ENCODE data around the gene SIRT3. TPM values are rescaled to one million over a fixed set of nuclear protein-coding genes. Genes with fewer than 3 reads are reported as not detected.
"Not testable (repeated sequence)": the region's sequence is repeated elsewhere in the genome, so short reads cannot be mapped to it uniquely, and the experiment has no call there.

Gene SIRT3
- total RNA-seq, 1 donor from 2014 or later: 33.2 TPM

DNA sequence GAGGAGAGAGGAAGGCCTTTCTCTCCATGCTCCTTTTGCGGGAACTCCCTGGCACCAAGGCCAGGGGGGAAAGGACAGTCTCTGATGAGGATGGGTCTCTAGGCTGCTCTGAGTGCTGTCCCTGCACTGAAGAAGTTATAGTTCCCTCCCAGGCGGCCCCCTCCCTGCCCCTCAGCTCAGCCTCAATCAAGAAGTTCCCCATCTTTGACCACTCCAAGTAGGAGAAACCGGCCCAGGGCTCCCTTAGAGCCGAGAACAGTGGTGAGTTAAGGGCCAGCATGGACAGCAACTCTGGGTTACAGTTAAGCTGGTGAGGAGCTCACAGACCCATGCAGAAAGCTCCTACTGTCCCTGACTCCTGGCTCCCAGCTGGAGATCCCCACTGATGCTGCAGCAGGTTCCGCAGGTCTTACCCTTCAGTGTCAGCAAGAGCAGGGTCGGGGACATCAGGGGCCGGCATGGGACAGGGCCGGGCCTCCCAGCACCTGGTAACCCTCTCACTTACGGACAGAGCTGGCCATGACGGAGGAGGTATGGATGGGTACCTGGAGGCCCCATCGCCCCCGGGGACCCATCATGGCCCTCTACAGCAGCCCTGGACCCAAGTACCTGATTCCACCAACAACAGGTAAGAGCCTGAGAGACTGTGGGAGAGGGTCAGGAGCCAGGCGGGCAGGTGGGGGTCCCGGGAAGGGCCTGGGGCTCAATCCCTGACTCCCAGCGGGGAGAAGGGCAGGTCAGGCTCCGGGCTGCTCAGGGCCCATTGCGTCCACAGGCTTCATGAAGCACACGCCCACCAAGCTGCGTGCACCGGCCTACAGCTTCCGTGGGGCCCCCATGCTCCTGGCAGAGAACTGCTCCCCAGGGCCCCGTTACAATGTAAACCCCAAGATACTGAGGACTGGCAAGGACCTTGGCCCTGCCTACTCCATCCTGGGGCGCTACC lies 39.1 kb downstream of the SIRT3 start:
- Mint-ChIP-seq H3K4me3 (no peak overlapping the region), H3K27me3 (ENCODE audit: low read depth) (peaks cover 2% of the 10 kb centered on the region), H3K4me1 (peaks cover 1% of the 10 kb centered on the region), H3K9me3 (no peaks in the 10 kb centered on the region), H3K27ac (no peak overlapping the region), H3K36me3 (no peaks in the 10 kb centered on the region)
- TF ChIP-seq, protein P1, sequence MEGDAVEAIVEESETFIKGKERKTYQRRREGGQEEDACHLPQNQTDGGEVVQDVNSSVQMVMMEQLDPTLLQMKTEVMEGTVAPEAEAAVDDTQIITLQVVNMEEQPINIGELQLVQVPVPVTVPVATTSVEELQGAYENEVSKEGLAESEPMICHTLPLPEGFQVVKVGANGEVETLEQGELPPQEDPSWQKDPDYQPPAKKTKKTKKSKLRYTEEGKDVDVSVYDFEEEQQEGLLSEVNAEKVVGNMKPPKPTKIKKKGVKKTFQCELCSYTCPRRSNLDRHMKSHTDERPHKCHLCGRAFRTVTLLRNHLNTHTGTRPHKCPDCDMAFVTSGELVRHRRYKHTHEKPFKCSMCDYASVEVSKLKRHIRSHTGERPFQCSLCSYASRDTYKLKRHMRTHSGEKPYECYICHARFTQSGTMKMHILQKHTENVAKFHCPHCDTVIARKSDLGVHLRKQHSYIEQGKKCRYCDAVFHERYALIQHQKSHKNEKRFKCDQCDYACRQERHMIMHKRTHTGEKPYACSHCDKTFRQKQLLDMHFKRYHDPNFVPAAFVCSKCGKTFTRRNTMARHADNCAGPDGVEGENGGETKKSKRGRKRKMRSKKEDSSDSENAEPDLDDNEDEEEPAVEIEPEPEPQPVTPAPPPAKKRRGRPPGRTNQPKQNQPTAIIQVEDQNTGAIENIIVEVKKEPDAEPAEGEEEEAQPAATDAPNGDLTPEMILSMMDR (IDR thresholded peaks at IDR 0.05; ENCODE audit: unreplicated experiment): no peak
- no peak for DNase-seq (ENCODE audit: low spot score in 2 of 2, unreplicated experiment in 2 of 2)

DNA sequence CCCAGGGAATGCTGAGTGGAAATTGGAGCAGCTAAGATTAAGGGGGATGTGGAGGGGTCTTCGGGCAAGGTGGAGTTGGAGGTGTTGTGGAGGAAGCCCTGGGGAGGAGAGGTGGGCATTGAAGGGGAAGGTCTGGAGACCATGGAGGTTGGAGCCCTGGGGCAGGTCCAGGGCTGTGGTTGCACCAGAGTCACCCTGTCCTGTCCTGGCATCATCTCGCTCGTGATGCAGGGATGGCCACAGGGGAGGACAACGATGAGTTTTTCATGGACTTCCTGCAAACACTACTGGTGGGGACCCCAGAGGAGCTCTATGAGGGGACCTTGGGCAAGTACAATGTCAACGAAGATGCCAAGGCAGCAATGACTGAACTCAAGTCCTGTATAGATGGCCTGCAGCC lies 42.7 kb downstream of the SIRT3 start:
- not testable (repeated sequence) for H3K27me3 Mint-ChIP-seq (ENCODE audit: low read depth); H3K36me3 Mint-ChIP-seq; H3K27ac Mint-ChIP-seq; H3K9me3 Mint-ChIP-seq; H3K4me3 Mint-ChIP-seq; H3K4me1 Mint-ChIP-seq
- peak in 1 of 2 experiments; percentile 34 for DNase-seq (ENCODE audit: low spot score in 2 of 2, unreplicated experiment in 2 of 2)

DNA sequence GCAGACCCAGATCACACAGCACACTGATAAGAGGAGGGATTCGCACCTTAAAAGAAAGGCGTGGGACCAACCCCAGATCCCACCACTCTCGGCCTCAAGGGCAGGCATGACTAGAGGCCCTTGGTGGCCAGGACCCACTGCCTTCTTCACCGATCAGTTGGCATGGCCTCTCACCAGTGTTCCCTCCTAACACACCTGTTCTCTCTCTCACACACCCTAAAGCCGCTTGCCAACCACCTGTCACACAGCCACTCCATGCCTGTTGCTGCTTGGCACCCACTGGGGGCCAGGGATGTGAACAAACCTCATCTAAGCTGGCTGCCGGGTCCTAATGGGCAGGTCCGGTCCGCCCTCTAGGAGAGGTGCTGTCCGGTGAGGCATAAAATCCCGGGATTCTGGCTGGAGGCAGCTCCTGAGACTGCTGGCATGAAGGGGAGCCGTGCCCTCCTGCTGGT lies 43.4 kb downstream of the SIRT3 start, which contains the start of gene SCGB1C1:
TSS of gene SCGB1C1 (plus strand) at position 405 of the 455 bp plus-strand sequence. CDS start at position 427, 22 bp downstream.
- not testable (repeated sequence) for H3K27ac Mint-ChIP-seq; DNase-seq (ENCODE audit: low spot score in 2 of 2, unreplicated experiment in 2 of 2); H3K4me1 Mint-ChIP-seq; H3K27me3 Mint-ChIP-seq (ENCODE audit: low read depth); H3K36me3 Mint-ChIP-seq; H3K4me3 Mint-ChIP-seq; H3K9me3 Mint-ChIP-seq

DNA sequence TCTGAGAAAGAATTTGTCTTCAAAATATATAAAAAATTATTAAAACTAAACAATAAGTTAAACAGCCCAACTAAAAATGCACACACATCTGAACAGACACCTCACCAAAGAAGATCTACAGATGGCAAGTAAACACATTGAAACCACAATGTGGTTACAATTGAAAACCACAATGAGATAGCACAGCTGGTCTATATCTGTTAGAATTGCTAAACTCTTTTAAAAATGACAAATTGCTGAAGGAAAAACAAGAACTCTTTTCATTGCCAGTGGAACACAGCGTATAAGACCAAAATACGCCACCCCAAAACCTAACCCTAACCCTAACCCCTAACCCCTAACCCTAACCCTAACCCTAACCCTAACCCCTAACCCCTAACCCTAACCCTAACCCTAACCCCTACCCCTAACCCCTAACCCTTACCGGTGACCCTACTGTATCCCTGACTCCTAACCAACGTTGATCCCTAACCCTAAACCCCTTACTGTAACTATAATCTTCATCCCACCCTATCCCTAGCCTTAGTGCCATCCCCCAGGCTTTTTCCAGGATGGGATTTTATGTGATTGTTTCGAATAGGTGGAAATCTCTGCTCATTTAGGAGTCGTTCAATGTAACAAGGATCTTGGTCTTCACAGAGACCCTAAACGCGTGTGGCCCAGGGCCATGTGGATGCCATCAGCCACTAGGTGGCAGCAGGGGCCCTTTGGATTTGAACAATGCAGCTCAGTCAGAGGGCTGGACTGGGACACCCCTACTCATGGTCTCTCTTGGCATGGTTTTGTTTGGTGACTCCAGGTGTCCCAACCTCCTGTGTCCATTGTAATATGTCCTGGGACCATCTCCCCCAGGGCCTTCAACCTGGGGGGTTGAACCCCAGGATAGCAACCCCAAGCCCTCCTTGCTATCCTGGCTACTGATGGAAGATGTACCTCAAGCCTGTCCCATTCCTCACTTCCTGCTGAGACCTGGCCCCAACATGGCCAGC lies 44.4 kb downstream of the SIRT3 start:
- H3K27ac Mint-ChIP-seq; H3K4me3 Mint-ChIP-seq; H3K27me3 Mint-ChIP-seq (ENCODE audit: low read depth); H3K36me3 Mint-ChIP-seq; H3K4me1 Mint-ChIP-seq; H3K9me3 Mint-ChIP-seq: not testable (repeated sequence)
- DNase-seq (ENCODE audit: low spot score in 2 of 2, unreplicated experiment in 2 of 2): peak in 1 of 2 experiments; percentile 34

DNA sequence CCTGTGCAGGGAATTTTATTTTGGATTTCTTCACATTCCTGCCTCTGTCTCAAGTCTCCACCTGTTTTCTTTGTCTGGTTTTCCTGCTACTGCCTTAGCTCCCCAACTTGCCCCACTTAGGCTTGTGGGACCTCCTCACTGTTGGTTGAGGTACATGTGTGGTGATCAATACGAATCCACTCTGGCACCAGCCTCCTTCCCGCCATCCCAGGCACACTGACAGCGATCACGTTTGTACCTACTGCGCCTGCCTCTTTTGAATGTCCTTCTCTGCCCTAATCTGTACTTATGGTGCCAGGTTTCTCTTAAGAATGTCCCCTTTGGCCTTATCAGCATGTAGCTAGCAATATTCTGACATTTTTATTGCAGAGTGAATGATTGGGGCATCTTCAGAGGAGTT lies 45.6 kb downstream of the SIRT3 start:
- not testable (repeated sequence) for H3K27ac Mint-ChIP-seq, H3K36me3 Mint-ChIP-seq

DNA sequence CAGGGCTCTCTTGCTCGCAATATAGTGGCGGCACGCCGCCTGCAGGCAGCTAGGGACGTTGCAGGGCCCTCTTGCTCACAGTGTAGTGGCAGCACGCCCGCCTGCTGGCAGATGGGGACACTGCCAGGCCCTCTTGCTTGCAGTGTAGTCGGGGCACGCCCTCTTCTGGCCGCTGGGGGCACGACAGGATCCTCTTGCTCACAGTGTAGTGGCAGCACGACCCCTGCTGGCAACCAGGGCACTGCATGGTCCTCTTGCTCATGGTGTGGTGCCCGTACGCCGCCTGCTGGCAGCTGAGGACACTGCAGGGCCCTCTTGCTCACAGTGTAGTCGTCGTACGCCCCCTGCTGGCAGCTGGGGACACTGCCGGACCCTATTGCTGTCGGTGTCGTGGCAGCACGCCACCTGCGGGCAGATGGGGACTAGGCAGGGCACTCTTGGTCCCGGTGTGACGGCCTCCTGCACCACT lies 46.3 kb downstream of the SIRT3 start:
- TF ChIP-seq, protein P1 (IDR thresholded peaks at IDR 0.05; ENCODE audit: unreplicated experiment): peak; percentile 29
- not testable (repeated sequence) for H3K4me1 Mint-ChIP-seq; H3K9me3 Mint-ChIP-seq; DNase-seq (ENCODE audit: low spot score in 2 of 2, unreplicated experiment in 2 of 2); H3K4me3 Mint-ChIP-seq; H3K27me3 Mint-ChIP-seq (ENCODE audit: low read depth); H3K27ac Mint-ChIP-seq; H3K36me3 Mint-ChIP-seq

More for the DNA sequence above, 45.6 kb downstream of the SIRT3 start:
- H3K4me1 Mint-ChIP-seq; H3K27me3 Mint-ChIP-seq (ENCODE audit: low read depth); H3K4me3 Mint-ChIP-seq; DNase-seq (ENCODE audit: low spot score in 2 of 2, unreplicated experiment in 2 of 2); H3K9me3 Mint-ChIP-seq: not testable (repeated sequence)

DNA sequence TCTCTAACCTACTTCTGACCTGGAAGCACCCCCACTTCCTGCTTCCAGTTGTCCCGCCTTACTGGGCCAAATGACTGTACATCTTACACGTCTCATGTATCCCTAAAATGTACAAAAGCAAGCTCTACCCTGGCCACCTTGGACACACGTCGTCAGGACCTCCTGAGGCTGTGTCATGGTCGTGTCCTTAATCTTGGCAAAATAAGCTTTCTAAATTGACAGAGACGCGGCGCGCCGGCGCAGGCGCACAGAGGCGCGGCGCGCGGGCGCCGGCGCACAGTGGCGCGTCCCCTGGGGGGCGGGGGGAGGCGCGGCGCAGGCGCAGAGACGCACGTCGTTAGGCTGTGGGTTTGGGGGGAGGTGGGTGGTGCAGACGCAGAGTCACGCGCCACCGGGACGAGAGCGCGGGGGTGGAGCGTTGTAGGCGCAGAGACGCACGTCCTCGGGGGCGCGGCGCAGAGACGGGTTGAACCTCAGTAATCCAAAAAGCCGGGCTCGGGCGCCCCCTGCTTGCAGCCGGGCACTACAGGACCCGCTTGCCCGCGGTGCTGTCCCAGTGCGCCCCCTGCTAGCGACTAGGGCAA lies 46.9 kb downstream of the SIRT3 start:
- DNase-seq (ENCODE audit: low spot score in 2 of 2, unreplicated experiment in 2 of 2); H3K4me1 Mint-ChIP-seq; H3K27ac Mint-ChIP-seq; H3K36me3 Mint-ChIP-seq; H3K9me3 Mint-ChIP-seq; H3K27me3 Mint-ChIP-seq (ENCODE audit: low read depth); H3K4me3 Mint-ChIP-seq: not testable (repeated sequence)
